Stimulated activated CD4-positive, alpha-beta T cell treated with anti-CD3 and anti-CD28 coated beads, Interleukin-12 subunit alpha, Interleukin-12 subunit beta, amount 100 ng/mL, for 4 hours (primary cell): ENCODE data around the gene FOXRED2.

ENCODE experiments used
- DNase-seq: peaks from one replicate; pipeline ENCODE4 v3.0.0-alpha.2; 2020

The FOXRED2 gene

GRCh38 chr22:36445158-36445668, 61.6 kb downstream of the FOXRED2 start:
- no peak for DNase-seq

- DNase-seq = no peak
These were observed 63.6 kb downstream of the FOXRED2 start for GRCh38 chr22:36443198-36443770.

- DNase-seq = no peak
These were observed 64.2 kb downstream of the FOXRED2 start for GRCh38 chr22:36442506-36443197.

- DNase-seq = no peak
These were observed 66.3 kb downstream of the FOXRED2 start for GRCh38 chr22:36440429-36441002.

GRCh38 chr22:36439481-36440271, 67.2 kb downstream of the FOXRED2 start:
- no peak for DNase-seq
